Spleen (tissue), 11 donors: ENCODE data around the gene CCDC110. TPM values are rescaled to one million over a fixed set of nuclear protein-coding genes. Genes with fewer than 3 reads are reported as not detected.

Experiments used
- DNase-seq: peaks from one replicate; pipeline ENCODE4 v3.0.0-alpha.2; 2020
- H3K27ac ChIP-seq, 8 donors: fragments of 200-600 bp; sonication (generic) in 7 of 8; 1 replicate in 4 of 8; 2 replicates in 4 of 8; pipeline versions ENCODE4 v1.5.0 to v1.8.0; 2016 to 2021; ENCODE audit warnings: inconsistent platforms in 4 of 8, mild to moderate bottlenecking in 4 of 8, moderate library complexity in 1 of 8
- H3K27me3 ChIP-seq, 7 donors: fragments of 200-600 bp; sonication (generic) in 6 of 7; replicated peaks in 1 of 7; 1 replicate in 4 of 7; 2 replicates in 3 of 7; pipeline versions ENCODE4 v1.5.0 to v1.8.0; 2016 to 2021; ENCODE audit warnings: inconsistent platforms in 3 of 7, mild to moderate bottlenecking in 1 of 7
- H3K36me3 ChIP-seq, 6 donors: fragments of 200-600 bp; sonication (generic) in 5 of 6; 1 replicate in 4 of 6; 2 replicates in 2 of 6; pipeline versions ENCODE4 v1.5.0 to v1.8.0; 2016 to 2021; ENCODE audit warnings: inconsistent platforms in 2 of 6
- H3K4me1 ChIP-seq, 6 donors: fragments of 200-600 bp; sonication (generic) in 5 of 6; 1 replicate in 3 of 6; 2 replicates in 3 of 6; pipeline versions ENCODE4 v1.5.0 to v1.8.0; 2016 to 2021; ENCODE audit warnings: inconsistent platforms in 3 of 6
- H3K4me3 ChIP-seq, 8 donors: fragments of 200-600 bp; sonication (generic) in 7 of 8; 1 replicate in 4 of 8; 2 replicates in 4 of 8; pipeline versions ENCODE4 v1.5.0 to v1.8.0; 2016 to 2021; ENCODE audit warnings: inconsistent platforms in 4 of 8, mild to moderate bottlenecking in 4 of 8, moderate library complexity in 2 of 8
- H3K9me3 ChIP-seq, 8 donors: fragments of 200-600 bp; sonication (generic) in 7 of 8; 1 replicate in 4 of 8; 2 replicates in 4 of 8; pipeline versions ENCODE4 v1.5.0 to v1.8.0; 2016 to 2021; ENCODE audit warnings: inconsistent platforms in 4 of 8
- CTCF ChIP-seq, 11 experiments: fragments of 200-600 bp in 7 of 11; fragments of 450-650 bp in 4 of 11; sonication (generic) in 4 of 11; IDR thresholded peaks in 8 of 11; conservative IDR thresholded peaks in 3 of 11; 1 replicate in 7 of 11; 2 replicates in 4 of 11; pipeline versions ENCODE4 v1.4.0 to v1.8.0; 2016 to 2021; ENCODE audit warnings: antibody characterized with exemption in 11 of 11, inconsistent platforms in 4 of 11, mild to moderate bottlenecking in 1 of 11
- POLR2A ChIP-seq, 3 donors: fragments of 450-650 bp; IDR thresholded peaks; one replicate each; pipeline ENCODE4 v1.5.1; 2017; ENCODE audit warnings: antibody characterized with exemption in 3 of 3, mild to moderate bottlenecking in 1 of 3
- POLR2AphosphoS5 ChIP-seq, 3 donors: sonication (generic); formaldehyde crosslinking; IDR thresholded peaks; one replicate each; pipeline ENCODE4 v1.5.1; 2017; ENCODE audit warnings: antibody characterized with exemption in 3 of 3
- WGBS, 5 donors: extraction: QIAGEN DNeasy Blood & Tissue Kit in 3 of 5; methylation state at CpG; one replicate each; pipeline versions ENCODE4 v1.1.5 to v1.1.7; 2013 to 2018; 5-methylcytosine and 5-hydroxymethylcytosine counted together
- intact Hi-C: fragments of 100-400 bp; cut with DNase I; formaldehyde crosslinking; loops from one replicate; pipeline ENCODE4 v1.15.0; 2023; ENCODE audit warnings: low total_unique reads
- polyA plus RNA-seq, 3 donors: library from polyadenylated mRNA; stranded (reverse); fragments of 200-250 nt; gene quantifications; one replicate each; pipeline ENCODE4 v1.2.1, GENCODE V29; 2013
- total RNA-seq, 7 donors: library from RNA; depleted of rRNA in 3 of 7; stranded (reverse); fragments of >200 nt in 3 of 7; fragmentation: NEBNext Ultra II Directional in 4 of 7; extraction: Animal tissue kit (Norgen Biotek cat#: 25700) in 4 of 7; gene quantifications; one replicate each; pipeline versions ENCODE4 v1.1.0 to v1.2.1, GENCODE V29; 2016 to 2021
- donor health status: healthy with polysubstance abuse.
- donor health status: DM: no; HTN: no; CAD: no; lungs with moderate emphysema.
- donor health status: DM: no; HTN: no; CAD: no.
- donor health status: Bipolar disorder and iron deficiency.
- donor health status: healthy.
- donor health status: DM: no; HTN: no; CAD: no.
- donor health status: DM: yes; HTN: yes; CAD: no.

CCDC110 gene
- total and polyA plus RNA-seq, 10 donors: 0.20 to 4.7 (median 0.70) TPM

GRCh38 chr4:185467101-185467500 is 4.4 kb downstream of the CCDC110 start:
- intact Hi-C loops: no loop called here
- 80 to 90% (median 84%) methylated on average over 4 of the region's 4 CpGs for WGBS, 5 donors
- H3K9me3 ChIP-seq: no peaks in the 10 kb centered on the region
- H3K27ac ChIP-seq: no peak overlapping the region
- H3K36me3 ChIP-seq: no peaks in the 10 kb centered on the region
- no peak for DNase-seq
- peaks cover 0 to 15% (median 0%) of the 10 kb centered on the region in 7 donors for H3K27me3 ChIP-seq
- TF ChIP-seq POLR2AphosphoS5 (IDR thresholded peaks at IDR 0.05) (no peak), CTCF (IDR thresholded peaks at IDR 0.05 in 8 of 11, conservative IDR thresholded peaks at IDR 0.05 in 3 of 11) (no peak), POLR2A (IDR thresholded peaks at IDR 0.05) (no peak)
- no peak overlapping the region for H3K4me3 ChIP-seq
- peaks cover 3 to 19% (median 15%) of the 10 kb centered on the region in 6 donors for H3K4me1 ChIP-seq

DNA sequence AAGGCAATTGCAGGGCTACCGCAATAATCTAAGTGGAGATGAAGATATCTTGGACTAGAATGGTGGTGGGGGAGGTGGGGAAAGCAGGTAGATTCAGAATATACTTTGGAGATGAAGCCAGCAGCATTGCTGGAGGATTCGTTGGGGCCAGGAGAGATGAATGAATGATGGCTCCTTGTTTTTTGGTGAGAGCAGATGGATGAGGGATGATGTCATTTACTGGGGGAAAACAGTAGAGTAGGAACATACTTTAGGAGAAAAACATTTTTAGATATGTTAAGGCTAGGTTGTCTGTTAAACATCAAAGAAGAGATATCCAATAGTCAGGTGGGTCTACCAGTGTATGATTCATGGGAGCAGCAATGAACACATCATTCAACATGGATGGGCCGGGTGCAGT is 5.8 kb downstream of the CCDC110 start:
- Histone ChIP-seq H3K4me1 (peaks cover 0 to 11% (median 6%) of the 10 kb centered on the region in 6 donors), H3K27me3 (peaks cover 0 to 7% (median 0%) of the 10 kb centered on the region in 7 donors), H3K27ac (no peak overlapping the region), H3K4me3 (no peak overlapping the region), H3K9me3 (no peaks in the 10 kb centered on the region), H3K36me3 (no peaks in the 10 kb centered on the region)
- DNase-seq: no peak
- WGBS, 5 donors: 88 to 94% (median 90%) methylated on average over 3 of the region's 3 CpGs
- no peak for TF ChIP-seq CTCF (IDR thresholded peaks at IDR 0.05 in 8 of 11, conservative IDR thresholded peaks at IDR 0.05 in 3 of 11)
- no peak for TF ChIP-seq POLR2A (IDR thresholded peaks at IDR 0.05)
- no peak for TF ChIP-seq POLR2AphosphoS5 (IDR thresholded peaks at IDR 0.05)
- intact Hi-C loops: no loop called here

DNA sequence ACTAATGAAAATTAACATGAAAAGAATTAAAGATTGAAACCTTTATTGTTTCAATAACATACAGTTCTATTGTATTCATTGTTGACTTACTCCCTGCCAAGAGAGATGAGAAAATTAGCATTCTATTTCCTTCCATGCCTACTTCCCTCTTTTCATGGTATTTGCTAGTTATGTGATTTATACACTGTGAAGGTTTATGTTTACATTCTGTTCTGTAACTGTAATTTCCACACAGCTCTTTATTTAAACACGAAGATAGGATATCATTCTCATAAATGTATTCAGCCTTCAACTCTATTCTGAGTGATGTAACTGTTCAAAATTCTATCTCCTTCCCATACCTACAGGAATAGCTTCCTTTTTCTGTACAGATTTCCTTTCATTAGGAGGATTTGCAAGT is 6.6 kb downstream of the CCDC110 start:
- no peaks in the 10 kb centered on the region for H3K36me3 ChIP-seq
- DNase-seq: no peak
- intact Hi-C loops: no loop called here
- no peak overlapping the region for H3K27ac ChIP-seq
- H3K27me3 ChIP-seq: peaks cover 0 to 8% (median 0%) of the 10 kb centered on the region in 7 donors
- no peak overlapping the region for H3K4me3 ChIP-seq
- TF ChIP-seq CTCF (IDR thresholded peaks at IDR 0.05 in 8 of 11, conservative IDR thresholded peaks at IDR 0.05 in 3 of 11) (no peak), POLR2AphosphoS5 (IDR thresholded peaks at IDR 0.05) (no peak), POLR2A (IDR thresholded peaks at IDR 0.05) (no peak)
- peaks cover 0 to 3% (median 0%) of the 10 kb centered on the region in 6 donors for H3K4me1 ChIP-seq
- 6 to 20% (median 13%) methylated on average over 1 of the region's 1 CpG for WGBS, 5 donors
- H3K9me3 ChIP-seq: no peaks in the 10 kb centered on the region

- no peak for TF ChIP-seq CTCF (IDR thresholded peaks at IDR 0.05 in 8 of 11, conservative IDR thresholded peaks at IDR 0.05 in 3 of 11)
- no peak for TF ChIP-seq POLR2A (IDR thresholded peaks at IDR 0.05)
- TF ChIP-seq POLR2AphosphoS5 (IDR thresholded peaks at IDR 0.05): no peak
- intact Hi-C loops: no loop called here
- Histone ChIP-seq H3K27ac (no peak overlapping the region), H3K36me3 (no peaks in the 10 kb centered on the region), H3K4me3 (no peak overlapping the region), H3K4me1 (no peaks in the 10 kb centered on the region), H3K27me3 (peaks cover 0 to 8% (median 0%) of the 10 kb centered on the region in 7 donors), H3K9me3 (no peaks in the 10 kb centered on the region)
- DNase-seq: no peak
- 56 to 72% (median 67%) methylated on average over 6 of the region's 6 CpGs for WGBS, 5 donors
Observed at GRCh38 chr4:185464183-185464582, 7.3 kb downstream of the CCDC110 start.
